Left cardiac atrium (tissue), 4 donors: ENCODE data around the gene GLYATL3. TPM values are rescaled to one million over a fixed set of nuclear protein-coding genes. Genes with fewer than 3 reads are reported as not detected.
A peak's percentile ranks its signal among the peaks of the same experiment; 100 is the strongest.

Experiments used
- ATAC-seq, 2 donors: fragments of 200-7000 bp; cut with Tn5 transposase; one replicate each; pipeline ENCODE4 v1.9.1; 2020; ENCODE audit warnings: mild to moderate bottlenecking in 2 of 2, moderate library complexity in 2 of 2
- DNase-seq: peaks from one replicate; pipeline ENCODE4 v3.0.0-alpha.2; 2020
- intact Hi-C, 2 donors: fragments of 100-400 bp; cut with DNase I; formaldehyde crosslinking; loops; one replicate each; pipeline versions ENCODE4 v1.14.1 to v1.15.1; 2022 to 2023
- total RNA-seq, 2 donors: library from RNA; stranded (reverse); fragmentation: NEBNext Ultra II Directional; extraction: Animal tissue kit (Norgen Biotek cat#: 25700); gene quantifications; one replicate each; pipeline ENCODE4 v1.2.1, GENCODE V29; 2021
- donor health status: DM: no; HTN: yes; CAD: no.
- donor health status: DM: no; HTN: yes; CAD: no; lungs with severe emphysema.
- donor health status: DM: yes; HTN: yes; CAD: no.
- donor health status: Dilated cardiomyopathy.

GLYATL3 gene
- total RNA-seq, 2 donors from 2014 or later, result not detected

- DNase-seq (no peak), ATAC-seq (no peak)
- intact Hi-C loops, result no loop called here
These were observed 9.6 kb downstream of the GLYATL3 start for GRCh38 chr6:49509342-49509741.

- intact Hi-C loops, result no loop called here
- ATAC-seq (no peak), DNase-seq (no peak)
These were observed 13.6 kb downstream of the GLYATL3 start for GRCh38 chr6:49513153-49513989.

DNA sequence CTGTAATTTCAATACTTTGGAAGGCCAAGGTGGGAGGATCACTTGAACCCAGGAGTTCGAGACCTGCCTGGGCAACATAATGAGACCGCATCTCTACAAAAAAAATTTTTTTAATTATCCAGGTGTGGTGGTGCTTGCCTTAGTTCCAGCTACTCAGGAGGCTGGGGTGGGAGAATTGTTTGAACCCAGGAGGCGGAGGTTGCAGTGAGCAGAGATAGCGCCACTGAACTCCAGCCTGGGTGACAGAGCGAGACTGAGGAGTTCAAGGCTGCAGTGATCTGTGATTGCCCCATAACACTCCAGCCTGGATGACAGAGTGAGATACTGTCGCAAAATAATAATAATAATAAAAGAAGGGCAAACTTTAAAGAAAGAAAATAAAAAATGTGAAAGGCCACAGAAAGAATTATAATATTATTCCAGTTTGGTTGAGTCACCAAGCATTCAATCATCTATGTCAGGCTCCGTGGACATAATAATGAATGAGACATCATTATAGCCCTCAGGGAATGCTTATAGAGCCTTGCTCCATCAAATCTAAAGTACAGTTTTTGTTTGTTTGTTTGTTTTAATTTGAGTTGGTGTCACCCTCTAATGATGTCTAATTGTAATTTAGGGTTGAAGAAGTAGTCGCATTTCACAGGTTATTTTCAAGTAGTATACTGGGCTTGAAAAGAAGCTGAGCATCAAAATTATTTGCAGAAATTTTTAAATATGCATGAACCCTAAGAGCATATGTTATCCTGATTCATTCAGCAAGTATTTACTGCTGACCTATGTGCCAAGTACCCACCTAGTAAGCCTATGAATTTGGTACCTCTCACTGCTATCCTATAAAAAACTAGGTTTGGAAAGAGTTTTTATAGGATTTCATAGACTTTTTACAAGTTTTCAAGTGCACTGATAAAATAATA, 15.1 kb downstream of the GLYATL3 start:
- DNase-seq, result no peak
- no peak for ATAC-seq
- intact Hi-C loops, result no loop called here

GRCh38 chr6:49515485-49516146, 15.9 kb downstream of the GLYATL3 start:
- intact Hi-C loops, result no loop called here
- no peak for DNase-seq
- ATAC-seq, result no peak

DNA sequence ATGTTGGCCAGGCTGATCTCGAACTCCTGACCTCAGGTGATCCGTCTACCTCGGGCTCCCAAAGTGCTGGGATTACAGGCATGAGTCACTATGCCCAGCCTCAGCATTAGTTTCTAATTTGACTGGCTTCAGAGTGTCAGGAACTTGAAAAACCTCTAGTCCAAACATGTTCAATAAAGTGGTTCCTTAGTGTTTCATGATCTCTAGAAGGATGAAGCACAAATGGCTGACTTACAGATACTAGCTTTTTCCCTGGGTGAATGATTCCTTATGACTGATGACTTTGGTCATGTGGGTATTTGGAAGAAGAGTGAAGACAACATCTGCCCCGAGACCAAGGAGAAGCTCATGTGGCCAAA, 16.4 kb downstream of the GLYATL3 start:
- intact Hi-C loops, result no loop called here
- DNase-seq (no peak), ATAC-seq (no peak)

- ATAC-seq, result no peak
- intact Hi-C loops, result no loop called here
- no peak for DNase-seq
These were observed 18.2 kb downstream of the GLYATL3 start for GRCh38 chr6:49517919-49518318.

DNA sequence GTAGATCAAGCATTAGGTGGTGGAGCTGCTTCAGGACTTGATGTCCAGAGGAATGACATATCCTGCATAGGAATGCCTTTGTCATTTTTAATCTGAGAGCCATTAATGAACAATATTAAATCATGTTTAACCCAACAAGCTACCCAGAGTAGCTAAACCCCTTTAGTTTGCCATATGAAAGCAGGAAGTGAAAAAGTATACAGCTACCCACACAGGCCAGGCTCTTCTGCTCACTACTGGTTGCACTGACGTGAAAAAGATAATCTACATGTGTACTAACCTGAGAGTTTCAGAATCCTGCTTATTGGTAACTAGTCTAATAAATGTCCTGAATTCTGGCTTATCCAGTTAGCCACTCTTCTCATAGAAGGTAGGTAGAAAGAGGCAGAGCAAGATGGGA, 19.9 kb downstream of the GLYATL3 start:
- intact Hi-C loops, result no loop called here
- DNase-seq (no peak), ATAC-seq (no peak)

DNA sequence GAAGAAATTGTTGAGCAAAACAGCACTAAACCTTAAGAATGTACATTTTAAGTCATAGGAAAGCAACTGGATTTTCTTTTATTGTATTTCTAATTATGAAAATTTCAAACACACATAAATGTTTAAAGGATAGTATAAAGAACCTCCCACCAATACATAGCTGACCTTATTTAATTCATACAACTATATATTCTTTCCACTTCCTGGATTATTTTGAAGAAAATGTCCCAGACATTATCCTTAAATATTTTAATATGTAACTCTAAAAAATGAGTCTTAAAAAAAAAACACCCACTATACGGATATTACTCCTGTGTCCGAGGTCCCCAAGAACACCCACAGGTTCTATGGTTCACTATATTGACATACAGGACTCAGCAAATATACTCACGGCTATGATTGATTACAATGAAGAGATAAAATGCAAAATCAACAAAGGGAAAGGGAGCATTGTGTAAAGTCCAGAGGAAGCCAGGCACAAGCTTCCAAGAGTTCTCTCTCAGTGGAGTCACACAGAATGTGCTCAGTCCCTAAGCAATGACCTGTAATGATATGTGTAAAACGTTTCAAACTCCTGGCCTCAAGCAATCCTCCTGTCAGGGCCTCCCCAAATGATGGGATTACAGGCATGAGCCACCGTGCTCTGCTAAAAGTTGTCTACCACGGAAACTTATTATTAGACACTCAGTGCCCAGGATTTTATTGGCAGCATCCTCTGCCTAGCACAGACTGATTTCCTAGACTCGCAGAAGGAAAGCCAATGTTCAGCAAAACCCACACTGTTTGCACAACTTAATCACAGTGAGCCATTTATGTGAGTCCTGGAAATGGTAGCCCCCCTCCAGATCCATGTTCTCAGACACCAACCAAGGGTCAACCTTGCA, 23.2 kb downstream of the GLYATL3 start:
- ATAC-seq (no peak), DNase-seq (no peak)
- intact Hi-C loops, result no loop called here

DNA sequence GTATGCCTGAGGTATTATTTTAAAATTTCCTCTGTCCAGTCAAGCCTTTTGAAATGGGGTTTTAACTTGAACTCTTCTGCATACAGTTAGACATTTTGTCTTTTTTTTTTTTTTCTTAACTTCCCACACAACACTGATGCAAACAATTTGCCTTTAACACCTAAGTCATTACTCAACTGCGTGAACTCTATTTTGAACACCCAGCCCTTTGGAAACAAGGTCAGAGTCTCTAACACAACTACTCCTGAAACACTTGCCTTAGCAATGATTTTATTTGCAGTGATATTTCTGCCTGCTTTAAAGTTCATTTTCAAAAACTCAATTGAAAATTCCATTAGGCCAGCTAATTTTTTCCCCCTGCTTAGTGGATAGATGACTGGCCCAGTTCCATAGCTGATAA, 24.2 kb downstream of the GLYATL3 start:
- intact Hi-C loops, result no loop called here
- ATAC-seq (no peak), DNase-seq (no peak)

DNA sequence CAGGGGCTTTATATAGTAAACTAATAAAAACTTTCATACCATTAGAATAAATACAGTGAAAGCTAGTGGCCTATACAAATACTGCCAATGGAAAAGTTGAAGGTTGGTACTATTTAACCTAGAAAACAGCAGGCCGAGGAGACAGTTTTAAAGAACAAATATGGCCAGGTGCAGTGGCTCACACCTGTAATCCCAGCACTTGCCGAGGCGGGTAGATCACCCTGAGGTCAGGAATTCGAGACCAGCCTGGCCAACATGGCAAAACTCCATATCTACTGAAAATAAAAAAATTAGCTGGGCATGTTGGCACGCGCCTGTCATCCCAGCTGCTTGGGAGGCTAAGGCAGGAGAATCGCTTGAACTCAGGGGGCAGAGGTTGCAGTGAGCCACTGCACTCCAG, 24.8 kb downstream of the GLYATL3 start:
- intact Hi-C loops, result no loop called here
- no peak for DNase-seq
- no peak for ATAC-seq

- DNase-seq (no peak), ATAC-seq (no peak)
- intact Hi-C loops, result loop anchor here in 1 of 2 donors (5.0 kb wide), 1 partner anchor 326 kb away; no protein-coding TSS in a partner anchor
These were observed 26.9 kb downstream of the GLYATL3 start for GRCh38 chr6:49526598-49526997.

- no peak for DNase-seq
- no peak for ATAC-seq
- intact Hi-C loops, result loop anchor here in 1 of 2 donors (5.0 kb wide), 1 partner anchor 325 kb away; no protein-coding TSS in a partner anchor
These were observed 27.6 kb downstream of the GLYATL3 start for GRCh38 chr6:49527320-49527719.

- DNase-seq, result no peak
- intact Hi-C loops, result loop anchor here in 1 of 2 donors (5.0 kb wide), 1 partner anchor 324 kb away; no protein-coding TSS in a partner anchor
- ATAC-seq, result no peak
These were observed 28.8 kb downstream of the GLYATL3 start for GRCh38 chr6:49528571-49528970.

- DNase-seq (no peak), ATAC-seq (no peak)
- intact Hi-C loops, result loop anchor here in 1 of 2 donors (2.0 to 5.0 kb wide), 2 partner anchors 77 to 321 kb away; no protein-coding TSS in a partner anchor
These were observed 30.5 kb downstream of the GLYATL3 start for GRCh38 chr6:49530141-49530776.

DNA sequence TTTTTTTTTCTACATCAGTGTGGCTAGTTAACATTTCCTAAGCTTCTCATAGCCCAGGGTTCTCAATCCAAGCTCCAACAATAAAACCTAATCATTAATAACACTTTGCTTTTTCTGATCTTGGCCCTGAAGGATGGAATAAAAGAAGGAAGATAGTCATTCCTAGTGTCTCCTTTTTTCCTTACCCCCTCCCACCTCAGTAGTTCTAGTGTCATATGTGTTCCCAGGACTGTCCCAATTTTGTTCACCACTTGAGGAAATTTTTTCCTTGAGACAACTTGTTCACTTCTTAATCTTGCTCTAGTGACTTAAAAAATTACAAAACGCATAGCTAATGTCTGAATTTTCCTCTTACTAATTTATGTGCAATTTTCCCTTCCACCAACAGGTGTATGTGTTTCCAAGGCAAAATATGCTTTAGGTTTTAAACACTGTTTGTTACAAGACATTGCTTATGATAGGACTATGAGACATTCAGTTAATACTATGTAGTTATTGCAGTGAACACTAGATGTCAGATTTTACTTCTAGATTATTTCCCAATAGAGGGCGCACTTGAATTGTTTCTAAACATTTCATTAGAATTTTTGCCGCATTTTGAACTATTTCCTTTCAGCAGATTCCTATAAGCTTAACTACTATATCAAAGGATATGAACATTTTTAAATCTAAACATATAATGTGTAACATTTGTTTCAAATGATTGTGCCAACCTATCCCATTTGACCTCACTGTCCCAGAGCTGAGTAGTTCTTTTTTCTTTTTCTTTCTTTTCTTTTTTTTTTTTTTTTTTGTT, 32.2 kb downstream of the GLYATL3 start:
- ATAC-seq (peak in 1 of 2 donors; percentile 72), DNase-seq (no peak)
- intact Hi-C loops, result loop anchor here in 1 of 2 donors (2.0 to 5.0 kb wide), 2 partner anchors 75 to 319 kb away; no protein-coding TSS in a partner anchor

DNA sequence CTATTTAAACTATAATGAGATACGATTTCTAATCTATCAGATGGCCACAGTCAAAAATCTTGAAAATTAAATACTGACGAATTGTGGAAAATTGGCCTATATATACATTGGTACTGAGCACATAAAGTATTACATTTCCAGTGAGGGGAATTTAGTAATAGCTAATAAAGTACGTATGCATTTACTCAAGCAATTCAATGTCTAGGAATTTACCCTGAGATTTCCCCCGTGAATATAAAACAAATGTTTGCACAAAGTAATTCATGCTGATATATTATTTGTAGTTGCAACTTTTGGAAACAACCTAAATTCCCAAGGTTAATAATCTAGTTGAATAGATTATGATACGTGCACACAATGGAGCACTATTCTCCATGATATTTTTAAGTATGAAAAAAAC, 36.1 kb downstream of the GLYATL3 start:
- ATAC-seq (no peak), DNase-seq (no peak)
- intact Hi-C loops, result no loop called here

- DNase-seq (no peak), ATAC-seq (no peak)
- intact Hi-C loops, result no loop called here
These were observed 39.4 kb downstream of the GLYATL3 start for GRCh38 chr6:49539102-49539501.
